ENCODE results near the gene DCDC1.

DCDC1 gene

DNA sequence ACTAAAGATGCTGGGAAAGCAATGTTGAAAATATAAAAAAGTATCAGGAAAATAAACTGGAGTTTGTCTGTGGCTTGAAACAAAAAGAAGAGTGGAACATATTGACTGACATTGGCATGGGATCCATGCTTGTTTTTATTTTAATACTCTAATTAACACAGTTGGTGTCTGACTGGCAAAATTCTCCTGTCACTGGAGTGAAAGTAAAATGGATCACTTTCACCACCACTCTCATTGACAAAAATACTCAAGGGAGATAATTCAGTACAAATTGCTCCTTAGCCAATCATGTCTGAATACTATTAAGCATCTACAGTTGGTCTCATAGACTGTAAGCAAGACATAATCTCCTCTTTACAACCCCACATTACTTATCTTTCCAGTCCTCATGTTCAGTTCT, 101.8 kb downstream of the DCDC1 start:
- H3K4me3 ChIP-seq (ENCODE audit: low read depth, low read length) = no peak overlapping the region
- no peak for DNase-seq (ENCODE audit: low read depth)
- TF ChIP-seq, protein P1, sequence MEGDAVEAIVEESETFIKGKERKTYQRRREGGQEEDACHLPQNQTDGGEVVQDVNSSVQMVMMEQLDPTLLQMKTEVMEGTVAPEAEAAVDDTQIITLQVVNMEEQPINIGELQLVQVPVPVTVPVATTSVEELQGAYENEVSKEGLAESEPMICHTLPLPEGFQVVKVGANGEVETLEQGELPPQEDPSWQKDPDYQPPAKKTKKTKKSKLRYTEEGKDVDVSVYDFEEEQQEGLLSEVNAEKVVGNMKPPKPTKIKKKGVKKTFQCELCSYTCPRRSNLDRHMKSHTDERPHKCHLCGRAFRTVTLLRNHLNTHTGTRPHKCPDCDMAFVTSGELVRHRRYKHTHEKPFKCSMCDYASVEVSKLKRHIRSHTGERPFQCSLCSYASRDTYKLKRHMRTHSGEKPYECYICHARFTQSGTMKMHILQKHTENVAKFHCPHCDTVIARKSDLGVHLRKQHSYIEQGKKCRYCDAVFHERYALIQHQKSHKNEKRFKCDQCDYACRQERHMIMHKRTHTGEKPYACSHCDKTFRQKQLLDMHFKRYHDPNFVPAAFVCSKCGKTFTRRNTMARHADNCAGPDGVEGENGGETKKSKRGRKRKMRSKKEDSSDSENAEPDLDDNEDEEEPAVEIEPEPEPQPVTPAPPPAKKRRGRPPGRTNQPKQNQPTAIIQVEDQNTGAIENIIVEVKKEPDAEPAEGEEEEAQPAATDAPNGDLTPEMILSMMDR (IDR thresholded peaks at IDR 0.05; ENCODE audit: low read depth, low read length) = no peak
- no peak for TF ChIP-seq POLR2A (IDR thresholded peaks at IDR 0.05; ENCODE audit: extremely low read depth, insufficient read length)
- TF ChIP-seq, protein P2, sequence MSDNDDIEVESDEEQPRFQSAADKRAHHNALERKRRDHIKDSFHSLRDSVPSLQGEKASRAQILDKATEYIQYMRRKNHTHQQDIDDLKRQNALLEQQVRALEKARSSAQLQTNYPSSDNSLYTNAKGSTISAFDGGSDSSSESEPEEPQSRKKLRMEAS (IDR thresholded peaks at IDR 0.05; ENCODE audit: low read depth, low read length) = no peak

DNA sequence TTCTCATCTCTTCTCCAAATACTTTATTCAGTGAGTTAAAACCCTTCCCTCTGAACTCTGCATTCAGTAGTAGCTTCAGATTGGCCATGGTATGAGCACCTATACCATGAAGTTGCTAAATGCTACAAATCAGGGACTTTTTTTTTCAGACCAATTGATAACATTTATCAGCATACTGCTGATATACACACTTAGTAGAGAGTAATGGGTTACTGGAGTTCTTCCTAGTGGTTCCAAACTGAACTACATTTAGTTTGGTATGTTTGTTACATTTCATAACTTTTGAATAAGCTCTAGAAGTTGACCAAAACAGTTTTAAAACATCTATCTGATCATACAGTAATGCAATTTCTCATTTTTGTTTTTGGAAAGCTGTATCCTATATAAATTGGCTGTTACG, 104.7 kb downstream of the DCDC1 start:
- no peak for DNase-seq (ENCODE audit: low read depth)
- no peak overlapping the region for H3K4me3 ChIP-seq (ENCODE audit: low read depth, low read length)
- TF ChIP-seq MYC (IDR thresholded peaks at IDR 0.05; ENCODE audit: low read depth, low read length) (no peak), POLR2A (IDR thresholded peaks at IDR 0.05; ENCODE audit: extremely low read depth, insufficient read length) (no peak)
- TF ChIP-seq, protein P2 (IDR thresholded peaks at IDR 0.05; ENCODE audit: low read depth, low read length) = no peak
- TF ChIP-seq, protein P1 (IDR thresholded peaks at IDR 0.05; ENCODE audit: low read depth, low read length) = no peak

DNA sequence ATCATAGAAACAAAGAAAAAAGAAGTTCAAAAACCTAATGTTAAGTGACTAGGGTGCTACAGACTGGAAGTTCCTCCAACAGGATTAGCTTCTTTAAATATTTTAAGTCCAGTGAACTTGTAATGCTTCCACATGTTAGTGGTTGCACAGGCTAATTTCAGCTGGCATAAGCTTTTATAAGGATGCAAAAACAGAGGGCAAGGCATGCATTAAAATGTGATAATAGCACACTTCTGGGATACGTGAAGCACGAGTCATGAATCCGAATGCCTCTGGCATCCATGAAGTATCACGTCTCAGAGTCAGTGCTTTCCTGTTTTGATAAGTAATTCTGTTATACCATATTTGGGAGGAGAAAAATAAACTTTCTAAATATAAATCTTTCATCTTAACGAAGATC, 106.8 kb downstream of the DCDC1 start:
- H3K4me3 ChIP-seq (ENCODE audit: low read depth, low read length) = no peak overlapping the region
- no peak for TF ChIP-seq POLR2A (IDR thresholded peaks at IDR 0.05; ENCODE audit: extremely low read depth, insufficient read length)
- TF ChIP-seq MYC (IDR thresholded peaks at IDR 0.05; ENCODE audit: low read depth, low read length) = no peak
- TF ChIP-seq, protein P1 (IDR thresholded peaks at IDR 0.05; ENCODE audit: low read depth, low read length) = no peak
- TF ChIP-seq, protein P2 (IDR thresholded peaks at IDR 0.05; ENCODE audit: low read depth, low read length) = no peak
- no peak for DNase-seq (ENCODE audit: low read depth)

DNA sequence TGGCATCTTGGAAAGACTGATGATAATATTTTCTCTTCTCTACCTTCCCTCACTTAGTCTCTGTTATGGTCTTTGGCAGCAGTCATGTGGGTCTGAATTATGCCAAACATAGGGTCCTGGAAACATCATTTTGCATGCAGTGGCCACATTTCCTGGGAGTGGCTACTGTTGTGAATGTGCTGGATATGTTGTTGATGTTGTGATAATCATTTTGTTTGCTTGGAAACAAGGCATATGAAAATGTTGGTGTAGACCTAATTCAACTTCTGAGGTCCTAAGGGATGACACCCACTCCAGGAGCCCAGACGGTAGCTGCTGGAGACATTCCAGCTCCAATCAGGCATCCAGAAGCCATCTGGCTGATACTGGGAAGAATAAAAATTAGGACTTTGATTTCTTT, 109.7 kb downstream of the DCDC1 start:
- TF ChIP-seq, protein P1 (IDR thresholded peaks at IDR 0.05; ENCODE audit: low read depth, low read length) = no peak
- TF ChIP-seq MYC (IDR thresholded peaks at IDR 0.05; ENCODE audit: low read depth, low read length) = no peak
- no peak for TF ChIP-seq POLR2A (IDR thresholded peaks at IDR 0.05; ENCODE audit: extremely low read depth, insufficient read length)
- TF ChIP-seq, protein P2 (IDR thresholded peaks at IDR 0.05; ENCODE audit: low read depth, low read length) = no peak
- no peak overlapping the region for H3K4me3 ChIP-seq (ENCODE audit: low read depth, low read length)
- no peak for DNase-seq (ENCODE audit: low read depth)

DNA sequence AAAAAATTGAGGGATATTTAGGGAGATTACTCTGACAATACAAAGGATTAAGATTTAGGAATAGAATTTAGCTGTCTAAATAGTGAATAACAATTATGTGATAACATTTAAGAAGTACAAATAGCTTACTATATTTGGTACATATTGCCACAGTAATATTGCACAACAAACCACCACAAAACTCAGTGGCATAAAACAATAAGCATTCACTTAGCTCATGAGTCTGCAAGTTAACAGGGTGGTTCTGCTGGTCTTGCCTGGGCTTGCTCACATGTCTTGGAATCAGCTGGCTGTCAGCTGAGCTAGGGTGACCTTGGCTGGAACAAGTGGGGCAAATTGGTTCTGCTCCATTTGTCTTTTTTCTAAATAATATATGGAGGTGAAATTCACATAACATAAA, 115.1 kb downstream of the DCDC1 start:
- DNase-seq (ENCODE audit: low read depth) = peak; percentile 35
- no peak overlapping the region for H3K4me3 ChIP-seq (ENCODE audit: low read depth, low read length)
- TF ChIP-seq MYC (IDR thresholded peaks at IDR 0.05; ENCODE audit: low read depth, low read length) (no peak), POLR2A (IDR thresholded peaks at IDR 0.05; ENCODE audit: extremely low read depth, insufficient read length) (no peak)
- TF ChIP-seq, protein P2 (IDR thresholded peaks at IDR 0.05; ENCODE audit: low read depth, low read length) = no peak
- TF ChIP-seq, protein P1 (IDR thresholded peaks at IDR 0.05; ENCODE audit: low read depth, low read length) = no peak

DNA sequence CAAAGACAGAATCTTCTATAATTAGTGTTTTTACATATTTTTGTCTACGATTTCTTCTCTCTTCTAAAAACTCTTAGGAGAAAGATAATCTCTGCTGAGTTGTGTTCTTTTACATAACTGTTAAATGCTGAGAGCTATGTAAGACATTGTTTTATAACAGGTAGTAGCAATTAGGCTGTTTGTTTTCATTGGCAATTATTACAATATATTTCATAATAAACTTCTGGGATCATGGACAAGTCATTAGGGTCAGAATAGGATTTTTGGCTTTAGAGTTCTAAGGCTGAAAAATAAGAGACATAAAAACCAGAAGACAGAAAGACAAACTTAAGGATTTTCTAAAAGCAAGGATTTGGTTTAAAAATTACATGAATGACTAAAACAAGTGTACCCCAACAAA, 120.8 kb downstream of the DCDC1 start:
- no peak for DNase-seq (ENCODE audit: low read depth)
- TF ChIP-seq, protein P1 (IDR thresholded peaks at IDR 0.05; ENCODE audit: low read depth, low read length) = no peak
- TF ChIP-seq POLR2A (IDR thresholded peaks at IDR 0.05; ENCODE audit: extremely low read depth, insufficient read length) = no peak
- no peak for TF ChIP-seq MYC (IDR thresholded peaks at IDR 0.05; ENCODE audit: low read depth, low read length)
- TF ChIP-seq, protein P2 (IDR thresholded peaks at IDR 0.05; ENCODE audit: low read depth, low read length) = no peak
- no peak overlapping the region for H3K4me3 ChIP-seq (ENCODE audit: low read depth, low read length)
